Panc1 (cell line): ENCODE results near the gene PTH2.

ENCODE experiments used
- POLR2AphosphoS5 ChIP-seq: IDR thresholded peaks from 2 replicates; pipeline ENCODE4 v1.6.1; 2012; ENCODE audit warnings: mild to moderate bottlenecking, low read depth, low read length, moderate library complexity
- TCF7L2 ChIP-seq: IDR thresholded peaks from 2 replicates; pipeline ENCODE4 v1.6.1; 2011; ENCODE audit warnings: mild to moderate bottlenecking, low read depth, low read length, inconsistent platforms
- TF ChIP-seq, protein P1 (sequence below): fragments of 450-650 bp; IDR thresholded peaks from 2 replicates; pipeline ENCODE4 v1.5.1; 2017; ENCODE audit warnings: mild to moderate bottlenecking

DNA sequence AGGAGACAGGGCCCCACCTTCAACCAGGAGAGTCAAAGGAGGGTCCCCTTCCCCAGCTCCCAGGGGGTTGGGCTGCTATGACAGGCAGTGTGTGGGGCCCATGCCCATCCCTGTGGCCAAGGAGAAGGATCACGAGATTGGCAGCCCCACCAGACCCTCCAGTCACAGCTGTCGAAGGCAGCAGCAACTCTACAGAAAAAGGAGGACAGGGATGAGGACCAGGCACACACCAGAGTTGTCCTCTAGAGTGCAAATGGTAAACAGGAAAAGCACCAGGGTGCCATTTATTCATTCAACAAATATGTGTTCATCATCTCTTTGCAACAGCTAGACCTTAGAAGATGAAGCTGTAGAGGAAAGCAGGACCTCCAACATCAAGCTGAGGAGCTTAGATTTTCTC is 4.1 kb downstream of the PTH2 start:
- TF ChIP-seq, protein P1, sequence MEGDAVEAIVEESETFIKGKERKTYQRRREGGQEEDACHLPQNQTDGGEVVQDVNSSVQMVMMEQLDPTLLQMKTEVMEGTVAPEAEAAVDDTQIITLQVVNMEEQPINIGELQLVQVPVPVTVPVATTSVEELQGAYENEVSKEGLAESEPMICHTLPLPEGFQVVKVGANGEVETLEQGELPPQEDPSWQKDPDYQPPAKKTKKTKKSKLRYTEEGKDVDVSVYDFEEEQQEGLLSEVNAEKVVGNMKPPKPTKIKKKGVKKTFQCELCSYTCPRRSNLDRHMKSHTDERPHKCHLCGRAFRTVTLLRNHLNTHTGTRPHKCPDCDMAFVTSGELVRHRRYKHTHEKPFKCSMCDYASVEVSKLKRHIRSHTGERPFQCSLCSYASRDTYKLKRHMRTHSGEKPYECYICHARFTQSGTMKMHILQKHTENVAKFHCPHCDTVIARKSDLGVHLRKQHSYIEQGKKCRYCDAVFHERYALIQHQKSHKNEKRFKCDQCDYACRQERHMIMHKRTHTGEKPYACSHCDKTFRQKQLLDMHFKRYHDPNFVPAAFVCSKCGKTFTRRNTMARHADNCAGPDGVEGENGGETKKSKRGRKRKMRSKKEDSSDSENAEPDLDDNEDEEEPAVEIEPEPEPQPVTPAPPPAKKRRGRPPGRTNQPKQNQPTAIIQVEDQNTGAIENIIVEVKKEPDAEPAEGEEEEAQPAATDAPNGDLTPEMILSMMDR, result no peak
- no peak for TF ChIP-seq TCF7L2
- TF ChIP-seq POLR2AphosphoS5, result no peak
